ENCODE data around the gene RELT.
A peak's percentile ranks its signal among the peaks of the same experiment; 100 is the strongest.

The RELT gene

DNA sequence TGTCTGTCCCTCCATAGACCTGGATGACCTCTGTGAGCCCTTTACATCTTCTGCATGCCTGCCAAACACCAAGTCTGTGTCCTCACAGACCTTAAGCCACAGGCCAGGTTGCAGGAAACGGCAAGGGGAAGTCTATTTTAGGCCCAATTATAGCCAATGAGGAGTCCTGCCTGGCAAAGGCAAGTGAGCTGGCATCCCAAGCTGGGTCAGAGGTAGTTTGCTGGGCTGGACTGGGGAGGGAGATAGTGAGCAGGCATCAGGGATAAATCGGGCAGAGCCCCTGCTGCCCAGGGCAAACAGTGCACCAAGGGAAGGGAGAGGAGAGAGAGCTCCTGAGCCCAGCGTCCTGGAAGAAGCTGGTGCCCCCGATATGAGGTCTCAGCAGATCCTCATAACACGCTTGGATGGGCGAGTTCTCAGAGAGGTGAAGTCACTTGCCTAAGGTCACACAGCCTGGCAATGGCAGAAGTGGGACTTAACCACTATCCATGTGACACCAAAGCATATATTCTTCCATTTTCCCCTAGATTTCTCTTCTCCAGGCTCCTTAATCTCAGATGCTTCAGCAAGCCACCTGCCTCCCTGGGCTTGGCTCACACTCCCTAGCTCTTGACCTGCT lies 3.7 kb upstream of the RELT start:
- DNase-seq (ENCODE audit: low read depth in 1 of 2, low spot score in 1 of 2): no peak

GRCh38 chr11:73374151-73374550 lies 2.0 kb upstream of the RELT start:
- DNase-seq (ENCODE audit: low read depth in 1 of 2, low spot score in 1 of 2): no peak

DNA sequence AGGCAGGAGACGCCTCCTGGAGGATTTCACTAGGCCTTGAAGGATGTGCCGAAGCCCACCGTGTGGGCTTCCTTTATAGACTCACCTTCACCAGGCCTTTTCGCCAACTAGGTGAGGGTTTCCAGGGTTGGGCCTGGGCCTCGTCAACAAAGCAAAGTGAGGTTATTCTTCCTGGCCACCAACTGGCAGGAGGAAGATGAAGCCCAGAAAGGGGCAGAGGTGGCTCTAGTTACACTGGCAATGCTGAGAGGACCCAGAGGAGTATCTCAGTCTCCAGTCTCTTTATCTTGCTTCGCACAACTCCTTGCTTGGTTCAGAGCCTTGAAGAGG lies 404 bp upstream of the RELT start:
- DNase-seq (ENCODE audit: low read depth in 1 of 2, low spot score in 1 of 2): no peak

GRCh38 chr11:73376803-73377629 lies 817 bp downstream of the RELT start:
- peak; percentile 35 to 45 for DNase-seq (ENCODE audit: low read depth in 1 of 2, low spot score in 1 of 2)

- DNase-seq (ENCODE audit: low read depth in 1 of 2, low spot score in 1 of 2): no peak
These were observed 3.1 kb downstream of the RELT start for GRCh38 chr11:73379189-73379880.

- no peak for DNase-seq (ENCODE audit: low read depth in 1 of 2, low spot score in 1 of 2)
These were observed 4.1 kb downstream of the RELT start for GRCh38 chr11:73380331-73380730.

DNA sequence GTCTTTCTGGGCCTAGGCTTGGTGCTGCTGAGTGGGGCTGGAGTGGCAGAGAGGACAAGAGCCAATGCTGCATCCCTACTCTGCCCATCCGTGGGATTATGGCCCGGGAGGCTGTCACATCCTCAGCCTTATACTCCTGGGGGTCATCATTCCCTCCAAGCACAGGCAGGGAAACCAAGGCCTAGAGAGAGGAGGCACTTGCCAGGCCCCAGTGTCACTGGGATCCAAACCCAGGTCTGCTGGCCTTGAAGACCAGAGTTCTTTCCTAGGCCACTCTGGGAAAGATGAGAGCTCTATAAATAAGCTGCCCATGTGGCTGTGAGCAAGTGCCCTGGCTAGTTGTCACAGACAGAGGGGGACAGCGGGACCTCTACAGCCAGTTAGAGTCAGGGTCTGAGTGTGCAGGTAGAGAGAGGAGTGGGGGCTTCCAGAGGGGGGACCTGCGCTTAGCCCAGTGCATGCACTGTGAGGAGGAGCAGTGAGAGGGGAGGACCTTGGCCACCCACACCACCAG lies 4.8 kb downstream of the RELT start:
- no peak for DNase-seq (ENCODE audit: low read depth in 1 of 2, low spot score in 1 of 2)

- no peak for DNase-seq (ENCODE audit: low read depth in 1 of 2, low spot score in 1 of 2)
These were observed 5.4 kb downstream of the RELT start for GRCh38 chr11:73381589-73381988.

DNA sequence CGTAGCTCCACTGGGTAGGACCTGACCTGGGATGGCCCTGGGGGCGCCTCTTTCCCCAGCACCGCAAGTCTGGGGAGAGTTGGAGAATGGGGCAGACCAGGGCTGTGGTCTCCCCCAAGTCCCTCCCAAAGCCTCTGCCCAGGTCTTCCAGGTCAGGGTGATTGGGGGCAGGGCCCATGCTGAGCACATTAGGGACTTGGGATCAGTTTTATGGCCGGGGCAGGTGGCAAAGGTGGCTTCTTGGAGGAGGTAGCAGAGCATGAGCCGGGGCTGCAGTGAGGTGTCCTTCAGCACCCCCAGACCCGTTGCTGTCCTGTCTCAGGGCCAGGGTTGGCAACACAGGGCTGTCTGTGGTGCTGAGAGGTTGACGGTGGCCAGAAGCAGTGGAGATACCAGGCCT lies 6.0 kb downstream of the RELT start:
- no peak for DNase-seq (ENCODE audit: low read depth in 1 of 2, low spot score in 1 of 2)

DNA sequence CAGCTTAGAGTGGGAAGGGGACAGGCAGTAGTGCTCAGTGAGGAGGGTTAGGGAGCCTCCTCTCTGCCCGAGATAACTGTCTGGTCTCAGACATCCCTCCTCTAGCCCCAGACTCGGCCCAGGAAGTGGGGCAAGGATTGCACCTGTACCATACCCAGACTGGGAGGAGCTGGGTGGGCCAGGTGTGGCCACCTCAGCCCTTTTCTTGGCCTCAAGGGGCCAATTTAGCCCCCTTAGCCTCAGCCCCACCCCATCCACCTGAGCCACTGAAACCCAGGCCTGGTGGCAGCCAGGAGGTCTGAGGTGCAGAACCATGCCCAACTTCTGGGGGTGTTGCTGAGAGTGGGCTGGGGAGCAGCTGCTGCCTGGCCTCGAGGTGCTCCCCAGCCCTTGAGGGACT lies 6.5 kb downstream of the RELT start:
- DNase-seq (ENCODE audit: low read depth in 1 of 2, low spot score in 1 of 2): no peak

GRCh38 chr11:73383249-73384124 lies 7.3 kb downstream of the RELT start:
- DNase-seq (ENCODE audit: low read depth in 1 of 2, low spot score in 1 of 2): no peak

GRCh38 chr11:73384125-73384441 lies 7.9 kb downstream of the RELT start:
- no peak for DNase-seq (ENCODE audit: low read depth in 1 of 2, low spot score in 1 of 2)

DNA sequence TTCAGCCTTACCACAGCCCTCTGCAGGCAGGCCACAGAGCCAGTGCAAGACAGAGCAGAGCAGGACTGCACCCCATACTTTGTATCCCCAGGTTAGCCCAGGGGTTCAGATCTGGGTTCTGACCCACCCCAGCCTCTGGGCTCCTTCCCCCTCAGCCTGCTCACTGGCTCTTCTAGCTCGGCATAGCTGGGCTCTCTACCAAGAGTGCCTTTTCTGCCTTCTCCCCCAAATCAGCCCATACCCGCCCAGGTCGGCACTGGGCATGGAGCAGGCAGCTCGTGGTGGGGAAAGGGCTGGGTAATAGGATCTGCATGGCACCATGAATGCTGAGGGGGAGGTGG lies 8.3 kb downstream of the RELT start:
- DNase-seq (ENCODE audit: low read depth in 1 of 2, low spot score in 1 of 2): no peak

DNA sequence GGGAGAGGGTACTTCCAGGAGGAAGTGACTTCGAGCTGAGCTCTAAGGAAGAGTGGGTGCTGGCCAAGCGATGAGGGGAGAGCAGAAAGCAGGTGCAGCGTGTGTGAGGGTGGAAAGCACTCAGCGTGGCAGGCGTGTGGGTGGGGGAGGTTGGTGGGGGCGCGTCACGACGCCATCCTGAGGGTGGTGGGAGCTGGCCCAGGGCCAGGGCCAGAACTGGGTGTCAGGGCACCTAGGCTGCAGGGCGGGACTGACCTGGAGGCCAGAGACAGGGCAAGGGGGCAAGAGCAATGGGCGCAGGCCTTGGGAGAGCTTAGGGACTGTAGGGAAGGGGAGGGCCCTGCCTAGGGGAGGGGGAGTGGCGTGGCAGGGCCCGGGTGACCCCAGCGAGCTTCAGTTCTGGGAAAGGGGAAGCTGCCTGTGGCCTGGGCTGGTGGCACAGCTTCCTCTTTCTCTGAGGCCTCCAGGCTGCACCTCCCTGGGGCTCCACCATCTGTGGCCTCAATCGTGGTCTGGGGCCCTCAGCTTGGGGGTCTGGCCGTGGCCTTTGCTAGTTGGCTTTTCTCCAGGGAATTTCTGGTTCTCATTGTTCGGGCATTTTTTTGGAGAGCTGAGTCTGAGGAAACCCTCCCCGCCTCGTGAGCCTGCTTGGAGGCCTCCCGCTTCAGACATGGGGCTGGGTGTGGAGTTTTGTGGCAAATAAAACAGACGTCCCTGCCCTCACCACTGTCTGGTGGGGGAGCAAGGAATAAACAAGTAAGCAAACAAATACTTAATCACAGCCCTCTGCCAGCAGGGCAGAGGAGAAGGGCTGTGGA lies 8.9 kb downstream of the RELT start:
- no peak for DNase-seq (ENCODE audit: low read depth in 1 of 2, low spot score in 1 of 2)

DNA sequence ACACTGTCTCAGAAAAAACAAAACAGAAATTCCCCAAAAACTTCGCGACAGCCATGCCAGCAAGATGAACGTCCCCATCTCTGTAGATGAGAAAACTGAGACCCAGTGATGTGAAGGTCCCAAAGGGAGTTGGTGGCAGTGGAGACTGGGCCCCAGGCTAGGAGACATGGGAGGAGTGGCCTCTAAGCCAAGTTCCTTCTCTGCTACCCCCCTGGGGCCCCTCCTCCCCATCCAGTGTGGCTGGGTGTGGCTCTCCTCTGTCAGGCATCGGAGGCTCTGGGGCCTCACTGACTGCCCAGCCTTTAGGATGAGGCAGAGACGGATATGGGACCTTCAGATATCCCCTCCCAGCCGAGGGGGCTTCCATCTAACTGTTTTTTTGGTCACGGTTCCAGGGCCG lies 9.8 kb downstream of the RELT start:
- no peak for DNase-seq (ENCODE audit: low read depth in 1 of 2, low spot score in 1 of 2)

GRCh38 chr11:73386546-73386945 lies 10.3 kb downstream of the RELT start:
- DNase-seq (ENCODE audit: low read depth in 1 of 2, low spot score in 1 of 2): no peak

- DNase-seq (ENCODE audit: low read depth in 1 of 2, low spot score in 1 of 2): no peak
These were observed 11.5 kb downstream of the RELT start for GRCh38 chr11:73387594-73388264.

DNA sequence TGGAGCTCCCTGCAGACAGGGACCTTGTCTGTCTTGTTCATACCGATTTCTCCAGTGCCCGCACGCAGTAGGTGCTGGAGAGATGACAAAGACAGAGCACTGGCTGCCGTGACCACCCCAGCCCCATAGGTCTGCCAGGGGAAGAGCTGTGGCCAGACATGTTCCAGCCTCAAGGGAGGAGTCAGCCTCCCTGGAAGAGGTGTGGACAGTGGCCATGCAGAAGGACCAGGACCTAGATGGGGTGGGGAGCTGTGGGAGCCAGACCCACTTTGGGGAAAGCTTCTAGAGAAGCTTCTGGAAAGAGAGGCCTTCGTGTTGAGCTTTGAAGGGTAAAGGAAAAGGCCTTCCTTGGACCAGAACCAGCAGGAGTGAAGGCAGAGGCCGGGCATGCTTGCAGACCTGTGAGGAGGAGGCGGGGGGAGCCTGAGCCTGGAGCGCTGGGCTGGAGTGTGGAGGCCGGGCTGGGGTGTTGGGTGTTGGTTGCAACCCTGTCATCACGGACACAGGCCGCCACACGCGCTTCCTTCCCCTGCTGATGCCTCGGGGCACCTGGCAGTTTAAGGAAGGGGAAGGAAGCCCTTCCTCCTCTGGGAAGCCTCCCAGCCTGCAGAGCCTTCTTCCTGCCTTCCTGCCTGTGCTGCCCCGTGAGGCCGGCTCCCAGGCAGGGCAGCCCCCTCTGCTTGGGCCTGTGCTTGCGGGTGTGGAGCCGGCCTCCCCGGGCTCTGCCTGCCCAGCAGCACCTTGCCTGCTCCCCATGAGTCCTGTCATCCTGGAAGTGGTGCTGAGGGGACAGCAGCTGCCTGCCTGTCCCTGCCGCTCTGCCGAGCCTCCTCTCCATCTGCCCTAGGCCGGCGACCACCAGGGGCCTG lies 12.3 kb downstream of the RELT start:
- no peak for DNase-seq (ENCODE audit: low read depth in 1 of 2, low spot score in 1 of 2)

- no peak for DNase-seq (ENCODE audit: low read depth in 1 of 2, low spot score in 1 of 2)
These were observed 12.9 kb downstream of the RELT start for GRCh38 chr11:73389134-73389525.

Data from activated CD4-positive, alpha-beta T cell treated with anti-CD3 and anti-CD28 coated beads, Interleukin-2, amount 50 U/mL, for 24 hours (primary cell).